ENCODE measurements around the gene RELT. TPM values are rescaled to one million over a fixed set of nuclear protein-coding genes. Genes with fewer than 3 reads are reported as not detected.

RELT gene
- total and polyA plus RNA-seq, 3 donors from 2014 or later: 6.2 to 8.6 (median 8.4) TPM

DNA sequence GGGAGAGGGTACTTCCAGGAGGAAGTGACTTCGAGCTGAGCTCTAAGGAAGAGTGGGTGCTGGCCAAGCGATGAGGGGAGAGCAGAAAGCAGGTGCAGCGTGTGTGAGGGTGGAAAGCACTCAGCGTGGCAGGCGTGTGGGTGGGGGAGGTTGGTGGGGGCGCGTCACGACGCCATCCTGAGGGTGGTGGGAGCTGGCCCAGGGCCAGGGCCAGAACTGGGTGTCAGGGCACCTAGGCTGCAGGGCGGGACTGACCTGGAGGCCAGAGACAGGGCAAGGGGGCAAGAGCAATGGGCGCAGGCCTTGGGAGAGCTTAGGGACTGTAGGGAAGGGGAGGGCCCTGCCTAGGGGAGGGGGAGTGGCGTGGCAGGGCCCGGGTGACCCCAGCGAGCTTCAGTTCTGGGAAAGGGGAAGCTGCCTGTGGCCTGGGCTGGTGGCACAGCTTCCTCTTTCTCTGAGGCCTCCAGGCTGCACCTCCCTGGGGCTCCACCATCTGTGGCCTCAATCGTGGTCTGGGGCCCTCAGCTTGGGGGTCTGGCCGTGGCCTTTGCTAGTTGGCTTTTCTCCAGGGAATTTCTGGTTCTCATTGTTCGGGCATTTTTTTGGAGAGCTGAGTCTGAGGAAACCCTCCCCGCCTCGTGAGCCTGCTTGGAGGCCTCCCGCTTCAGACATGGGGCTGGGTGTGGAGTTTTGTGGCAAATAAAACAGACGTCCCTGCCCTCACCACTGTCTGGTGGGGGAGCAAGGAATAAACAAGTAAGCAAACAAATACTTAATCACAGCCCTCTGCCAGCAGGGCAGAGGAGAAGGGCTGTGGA, 8.9 kb downstream of the RELT start:
- intact Hi-C loops (cut with DNase I; ENCODE audit: low total_unique reads): no loop called here
- 65 to 69% methylated on average over 20 to 21 of the region's 21 CpGs for WGBS, 2 donors
- Histone ChIP-seq H3K4me3 (no peak overlapping the region), H3K36me3 (ENCODE audit: low read depth, missing control alignments) (no peaks in the 10 kb centered on the region), H3K4me1 (peaks cover 14% of the 10 kb centered on the region), H3K27me3 (no peaks in the 10 kb centered on the region), H3K27ac (no peak overlapping the region), H3K9me3 (no peaks in the 10 kb centered on the region)
- TF ChIP-seq, protein P1, sequence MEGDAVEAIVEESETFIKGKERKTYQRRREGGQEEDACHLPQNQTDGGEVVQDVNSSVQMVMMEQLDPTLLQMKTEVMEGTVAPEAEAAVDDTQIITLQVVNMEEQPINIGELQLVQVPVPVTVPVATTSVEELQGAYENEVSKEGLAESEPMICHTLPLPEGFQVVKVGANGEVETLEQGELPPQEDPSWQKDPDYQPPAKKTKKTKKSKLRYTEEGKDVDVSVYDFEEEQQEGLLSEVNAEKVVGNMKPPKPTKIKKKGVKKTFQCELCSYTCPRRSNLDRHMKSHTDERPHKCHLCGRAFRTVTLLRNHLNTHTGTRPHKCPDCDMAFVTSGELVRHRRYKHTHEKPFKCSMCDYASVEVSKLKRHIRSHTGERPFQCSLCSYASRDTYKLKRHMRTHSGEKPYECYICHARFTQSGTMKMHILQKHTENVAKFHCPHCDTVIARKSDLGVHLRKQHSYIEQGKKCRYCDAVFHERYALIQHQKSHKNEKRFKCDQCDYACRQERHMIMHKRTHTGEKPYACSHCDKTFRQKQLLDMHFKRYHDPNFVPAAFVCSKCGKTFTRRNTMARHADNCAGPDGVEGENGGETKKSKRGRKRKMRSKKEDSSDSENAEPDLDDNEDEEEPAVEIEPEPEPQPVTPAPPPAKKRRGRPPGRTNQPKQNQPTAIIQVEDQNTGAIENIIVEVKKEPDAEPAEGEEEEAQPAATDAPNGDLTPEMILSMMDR (IDR thresholded peaks at IDR 0.05): no peak
- TF ChIP-seq POLR2A (IDR thresholded peaks at IDR 0.05): no peak
- peak; percentile 38 for DNase-seq

DNA sequence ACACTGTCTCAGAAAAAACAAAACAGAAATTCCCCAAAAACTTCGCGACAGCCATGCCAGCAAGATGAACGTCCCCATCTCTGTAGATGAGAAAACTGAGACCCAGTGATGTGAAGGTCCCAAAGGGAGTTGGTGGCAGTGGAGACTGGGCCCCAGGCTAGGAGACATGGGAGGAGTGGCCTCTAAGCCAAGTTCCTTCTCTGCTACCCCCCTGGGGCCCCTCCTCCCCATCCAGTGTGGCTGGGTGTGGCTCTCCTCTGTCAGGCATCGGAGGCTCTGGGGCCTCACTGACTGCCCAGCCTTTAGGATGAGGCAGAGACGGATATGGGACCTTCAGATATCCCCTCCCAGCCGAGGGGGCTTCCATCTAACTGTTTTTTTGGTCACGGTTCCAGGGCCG, 9.8 kb downstream of the RELT start:
- Histone ChIP-seq H3K27ac (no peak overlapping the region), H3K36me3 (ENCODE audit: low read depth, missing control alignments) (no peaks in the 10 kb centered on the region), H3K4me3 (no peak overlapping the region), H3K27me3 (no peaks in the 10 kb centered on the region), H3K4me1 (peaks cover 14% of the 10 kb centered on the region), H3K9me3 (no peaks in the 10 kb centered on the region)
- no peak for DNase-seq
- TF ChIP-seq, protein P1 (IDR thresholded peaks at IDR 0.05): no peak
- no peak for TF ChIP-seq POLR2A (IDR thresholded peaks at IDR 0.05)
- intact Hi-C loops (cut with DNase I; ENCODE audit: low total_unique reads): no loop called here
- WGBS, 2 donors: 86 to 93% methylated on average over 3 to 8 of the region's 8 CpGs

- peaks cover 14% of the 10 kb centered on the region for H3K4me1 ChIP-seq
- no peaks in the 10 kb centered on the region for H3K9me3 ChIP-seq
- whole genome bisulfite sequencing, 2 donors: 71 to 96% methylated on average over 2 to 8 of the region's 8 CpGs
- H3K27ac ChIP-seq: no peak overlapping the region
- no peak for DNase-seq
- H3K36me3 ChIP-seq (ENCODE audit: low read depth, missing control alignments): no peaks in the 10 kb centered on the region
- intact Hi-C loops (cut with DNase I; ENCODE audit: low total_unique reads): no loop called here
- TF ChIP-seq, protein P1 (IDR thresholded peaks at IDR 0.05): no peak
- no peak for TF ChIP-seq POLR2A (IDR thresholded peaks at IDR 0.05)
- H3K27me3 ChIP-seq: no peaks in the 10 kb centered on the region
- H3K4me3 ChIP-seq: no peak overlapping the region
Measured at GRCh38 chr11:73386546-73386945, 10.3 kb downstream of the RELT start.

- TF ChIP-seq, protein P1 (IDR thresholded peaks at IDR 0.05): no peak
- no peak for TF ChIP-seq POLR2A (IDR thresholded peaks at IDR 0.05)
- Histone ChIP-seq H3K27ac (no peak overlapping the region), H3K36me3 (ENCODE audit: low read depth, missing control alignments) (no peaks in the 10 kb centered on the region), H3K4me1 (peaks cover 14% of the 10 kb centered on the region), H3K27me3 (no peaks in the 10 kb centered on the region), H3K9me3 (no peaks in the 10 kb centered on the region), H3K4me3 (no peak overlapping the region)
- intact Hi-C loops (cut with DNase I; ENCODE audit: low total_unique reads): no loop called here
- no peak for DNase-seq
- 73 to 89% methylated on average over 8 to 21 of the region's 21 CpGs for WGBS, 2 donors
Measured at GRCh38 chr11:73387594-73388264, 11.5 kb downstream of the RELT start.

Measured in testis (tissue), 3 donors.